PC-3 (cell line): Measurements from ENCODE around the gene TOB1. TPM values are rescaled to one million over a fixed set of nuclear protein-coding genes. Genes with fewer than 3 reads are reported as not detected.

Experiments used
- ATAC-seq: fragments of 200-7000 bp; cut with Tn5 transposase; 2 replicates; pipeline ENCODE4 v1.9.1; 2020; ENCODE audit warnings: mild to moderate bottlenecking, moderate library complexity
- BruUV-seq: library from RNA; stranded (reverse); fragments of 400-500 nt; replicated peaks from 2 replicates; lab custom pipeline; 2021; lab: Mats Ljungman, UMichigan
- CTCF ChIA-PET: fragments of 300-600 bp; sonication (Branson Sonifier 250); formaldehyde crosslinking; loops from one replicate; lab custom pipeline; 2022; ENCODE audit warnings: antibody characterized with exemption; lab: Charles Lee
- POLR2A ChIA-PET: fragments of 300-600 bp; sonication (Branson Sonifier 250); formaldehyde crosslinking; loops from one replicate; lab custom pipeline; 2022; ENCODE audit warnings: antibody characterized with exemption; ENCODE audit not compliant: unreplicated experiment; lab: Charles Lee
- DNase-seq: peaks from one replicate; pipeline ENCODE4 v3.0.0-alpha.2; 2015
- H2AFZ ChIP-seq: fragments of 300-600 bp; sonication (generic); 2 replicates; pipeline ENCODE4 v1.6.0; 2016; ENCODE audit warnings: antibody characterized with exemption, low read length
- H3F3A ChIP-seq: fragments of 300-600 bp; sonication (generic); one replicate; pipeline ENCODE4 v1.6.0; 2017; ENCODE audit warnings: antibody characterized with exemption, low read length, control low read depth, mild to moderate bottlenecking; ENCODE audit not compliant: unreplicated experiment
- H3K27ac ChIP-seq: fragments of 300-600 bp; sonication (generic); 2 replicates; pipeline ENCODE4 v1.5.1; 2016; ENCODE audit warnings: mild to moderate bottlenecking, low read length
- H3K27me3 ChIP-seq: fragments of 300-600 bp; sonication (generic); 2 replicates; pipeline ENCODE4 v1.6.1; 2016; ENCODE audit warnings: low read length, mixed read lengths
- H3K36me3 ChIP-seq: fragments of 300-600 bp; sonication (generic); 2 replicates; pipeline ENCODE4 v1.6.1; 2016; ENCODE audit warnings: low read depth, mixed run types, low read length, mixed read lengths
- H3K4me1 ChIP-seq: fragments of 300-600 bp; sonication (generic); 2 replicates; pipeline ENCODE4 v1.5.1; 2016; ENCODE audit warnings: low read length; ENCODE audit not compliant: insufficient read depth
- H3K4me2 ChIP-seq: fragments of 300-600 bp; sonication (generic); 2 replicates; pipeline ENCODE4 v1.6.0; 2016; ENCODE audit warnings: low read length
- H3K4me3 ChIP-seq: fragments of 300-600 bp; sonication (generic); 2 replicates; pipeline ENCODE4 v1.5.1; 2016; ENCODE audit warnings: mild to moderate bottlenecking, low read length, mixed read lengths
- H3K79me2 ChIP-seq: fragments of 300-600 bp; sonication (generic); 2 replicates; pipeline ENCODE4 v1.6.1; 2017; ENCODE audit warnings: low read length, mixed read lengths
- H3K9ac ChIP-seq: fragments of 300-600 bp; sonication (generic); 2 replicates; pipeline ENCODE4 v1.6.0; 2016; ENCODE audit warnings: mild to moderate bottlenecking, low read length
- H3K9me2 ChIP-seq: fragments of 300-600 bp; sonication (generic); replicated peaks from 2 replicates; pipeline ENCODE4 v1.6.1; 2016; ENCODE audit warnings: mixed run types, low read length, mixed read lengths
- H3K9me3 ChIP-seq: fragments of 300-600 bp; sonication (generic); 2 replicates; pipeline ENCODE4 v1.6.1; 2016; ENCODE audit warnings: low read length, mixed read lengths
- H4K20me1 ChIP-seq: fragments of 300-600 bp; sonication (generic); 2 replicates; pipeline ENCODE4 v1.6.1; 2016; ENCODE audit warnings: low read length, mixed read lengths
- CTCF ChIP-seq: fragments of 300-600 bp; sonication (generic); conservative IDR thresholded peaks from 2 replicates; pipeline ENCODE4 v1.5.1; 2017; ENCODE audit warnings: antibody characterized with exemption, low read depth, mild to moderate bottlenecking, low read length
- EZH2 ChIP-seq: fragments of 300-600 bp; sonication (generic); IDR thresholded peaks from one replicate; pipeline ENCODE4 v1.6.1; 2017; ENCODE audit warnings: antibody characterized with exemption, mild to moderate bottlenecking, low read length; ENCODE audit not compliant: unreplicated experiment
- EZH2phosphoT487 ChIP-seq: fragments of 300-600 bp; sonication (generic); IDR thresholded peaks from 2 replicates; pipeline ENCODE4 v1.6.1; 2018; ENCODE audit warnings: mild to moderate bottlenecking, antibody characterized with exemption, low read length, borderline replicate concordance
- intact Hi-C: fragments of 100-400 bp; cut with micrococcal nuclease; formaldehyde crosslinking; loops from 2 replicates; pipeline ENCODE4 v1.9.0; 2023
- total RNA-seq: library from RNA; depleted of rRNA; stranded (reverse); fragments of >200 nt; gene quantifications from 2 replicates; pipeline ENCODE4 v1.2.3, GENCODE V29; 2014

Gene TOB1
- total RNA-seq, 1 experiment from 2014 or later, result 28.7 TPM

GRCh38 chr17:50837980-50838954 is 27.9 kb downstream of the TOB1 start:
- DNase-seq, result no peak
- Histone ChIP-seq H3K9me3 (no peaks in the 10 kb centered on the region), H3K4me1 (peaks cover 5% of the 10 kb centered on the region; the same call in 1 of the 2 replicates), H4K20me1 (no peaks in the 10 kb centered on the region), H3K27ac (no peak overlapping the region), H3K9me2 (no peaks in the 10 kb centered on the region), H3K4me3 (no peak overlapping the region), H3K9ac (no peak overlapping the region), H3K4me2 (no peak overlapping the region), H3K36me3 (no peaks in the 10 kb centered on the region), H3K27me3 (no peaks in the 10 kb centered on the region), H3F3A (no peaks in the 10 kb centered on the region), H2AFZ (no peak overlapping the region), H3K79me2 (no peaks in the 10 kb centered on the region)
- POLR2A ChIA-PET, result no interaction called here
- BruUV-seq, result no TSS peak
- intact Hi-C loops, result no loop called here
- CTCF ChIA-PET, result interaction anchor here (0.6 kb wide), 1 partner anchor 140 kb away, joined by 4 read pairs; no protein-coding TSS in a partner anchor
- no peak for ATAC-seq
- no peak for TF ChIP-seq EZH2
- TF ChIP-seq CTCF, result no peak
- TF ChIP-seq EZH2phosphoT487, result no peak

GRCh38 chr17:50837286-50837979 is 28.7 kb downstream of the TOB1 start:
- no peak for ATAC-seq
- no peak for DNase-seq
- H3K4me2 ChIP-seq, result no peak overlapping the region

More at GRCh38 chr17:50837286-50837979, 28.7 kb downstream of the TOB1 start:
- intact Hi-C loops, result no loop called here
- ChIA-PET POLR2A (no interaction called here), CTCF (no interaction called here)
- Histone ChIP-seq H3K9me3 (no peaks in the 10 kb centered on the region), H3K4me3 (no peak overlapping the region), H3K79me2 (no peaks in the 10 kb centered on the region), H3F3A (no peaks in the 10 kb centered on the region), H3K9me2 (no peaks in the 10 kb centered on the region), H2AFZ (no peak overlapping the region), H3K27ac (no peak overlapping the region), H3K9ac (no peak overlapping the region), H4K20me1 (no peaks in the 10 kb centered on the region), H3K27me3 (no peaks in the 10 kb centered on the region), H3K36me3 (no peaks in the 10 kb centered on the region), H3K4me1 (peaks cover 2% of the 10 kb centered on the region; the same call in 1 of the 2 replicates)
- TF ChIP-seq CTCF (no peak), EZH2phosphoT487 (no peak), EZH2 (no peak)
- BruUV-seq, result no TSS peak
